ENCODE results near the gene CYP27C1. TPM values are rescaled to one million over a fixed set of nuclear protein-coding genes. Genes with fewer than 3 reads are reported as not detected.

The CYP27C1 gene
- total RNA-seq, 1 experiment from 2014 or later: not detected

DNA sequence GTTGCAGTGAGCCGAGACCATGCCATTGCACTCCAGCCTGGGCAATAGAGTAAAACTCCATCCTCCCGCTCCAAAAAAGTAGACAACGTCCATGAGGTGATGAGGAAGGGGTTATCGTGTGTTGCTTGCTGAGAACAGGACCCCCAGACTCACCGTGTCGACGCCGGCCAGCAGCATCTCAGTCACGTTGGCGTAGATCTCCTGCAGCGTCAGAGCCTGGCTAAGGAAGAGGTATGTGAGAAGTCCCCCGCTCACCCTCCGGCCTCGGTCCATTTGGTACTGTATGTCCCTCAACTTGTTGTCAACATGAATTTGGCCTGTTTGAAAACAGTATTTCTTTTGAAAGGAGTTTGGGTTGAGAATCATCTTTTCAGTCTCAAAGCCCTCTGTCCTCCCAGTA is 20.9 kb downstream of the CYP27C1 start:
- Histone ChIP-seq H3K4me1 (ENCODE audit: control insufficient read depth in 1 of 2, insufficient read depth in 2 of 2, low read length in 2 of 2) (peaks cover 0 to 11% of the 10 kb centered on the region in 2 experiments; a peak in 2 of 4 replicates), H3K79me2 (ENCODE audit: insufficient read depth, low read length) (no peaks in the 10 kb centered on the region), H3K4me2 (ENCODE audit: low read length) (no peak overlapping the region), H3K9me2 (ENCODE audit: insufficient read depth) (no peaks in the 10 kb centered on the region), H4K20me1 (ENCODE audit: insufficient read depth) (no peaks in the 10 kb centered on the region), H2AFZ (ENCODE audit: low read depth, low read length, poor library complexity, severe bottlenecking) (no peak overlapping the region), H3K27ac (ENCODE audit: low read depth, low read length) (no peak overlapping the region), H3K4me3 (replicated peaks in 1 of 2; ENCODE audit: low read depth in 1 of 2, low read length in 2 of 2) (no peak overlapping the region), H3K9me3 (ENCODE audit: control insufficient read depth in 1 of 2, insufficient read depth in 1 of 2, low read depth in 1 of 2, low read length in 2 of 2) (no peaks in the 10 kb centered on the region), H3K27me3 (ENCODE audit: insufficient read depth, low read length) (no peaks in the 10 kb centered on the region), H3K36me3 (ENCODE audit: control insufficient read depth in 1 of 2, insufficient read depth in 2 of 2, low read length in 2 of 2) (no peaks in the 10 kb centered on the region), H3K9ac (ENCODE audit: low read length) (no peak overlapping the region)
- no peak for ATAC-seq
- TF ChIP-seq EZH2 (IDR thresholded peaks at IDR 0.05) (no peak), TCF7L2 (IDR thresholded peaks at IDR 0.05; ENCODE audit: borderline replicate concordance, extremely low read depth, insufficient read depth, insufficient read length) (no peak), SRF (IDR thresholded peaks at IDR 0.05; ENCODE audit: low read depth) (no peak), ELF1 (IDR thresholded peaks at IDR 0.05; ENCODE audit: borderline replicate concordance, low read depth) (no peak), POLR2A (IDR thresholded peaks at IDR 0.05; ENCODE audit: borderline replicate concordance, extremely low read depth, insufficient read depth, insufficient read length) (no peak), CEBPB (IDR thresholded peaks at IDR 0.05; ENCODE audit: low read depth) (no peak), ZFX (IDR thresholded peaks at IDR 0.05) (no peak), SIN3A (IDR thresholded peaks at IDR 0.05; ENCODE audit: low read depth) (no peak), JUND (IDR thresholded peaks at IDR 0.05) (no peak), POLR2AphosphoS5 (IDR thresholded peaks at IDR 0.05; ENCODE audit: low read depth, low read length) (no peak)
- TF ChIP-seq, protein P1, sequence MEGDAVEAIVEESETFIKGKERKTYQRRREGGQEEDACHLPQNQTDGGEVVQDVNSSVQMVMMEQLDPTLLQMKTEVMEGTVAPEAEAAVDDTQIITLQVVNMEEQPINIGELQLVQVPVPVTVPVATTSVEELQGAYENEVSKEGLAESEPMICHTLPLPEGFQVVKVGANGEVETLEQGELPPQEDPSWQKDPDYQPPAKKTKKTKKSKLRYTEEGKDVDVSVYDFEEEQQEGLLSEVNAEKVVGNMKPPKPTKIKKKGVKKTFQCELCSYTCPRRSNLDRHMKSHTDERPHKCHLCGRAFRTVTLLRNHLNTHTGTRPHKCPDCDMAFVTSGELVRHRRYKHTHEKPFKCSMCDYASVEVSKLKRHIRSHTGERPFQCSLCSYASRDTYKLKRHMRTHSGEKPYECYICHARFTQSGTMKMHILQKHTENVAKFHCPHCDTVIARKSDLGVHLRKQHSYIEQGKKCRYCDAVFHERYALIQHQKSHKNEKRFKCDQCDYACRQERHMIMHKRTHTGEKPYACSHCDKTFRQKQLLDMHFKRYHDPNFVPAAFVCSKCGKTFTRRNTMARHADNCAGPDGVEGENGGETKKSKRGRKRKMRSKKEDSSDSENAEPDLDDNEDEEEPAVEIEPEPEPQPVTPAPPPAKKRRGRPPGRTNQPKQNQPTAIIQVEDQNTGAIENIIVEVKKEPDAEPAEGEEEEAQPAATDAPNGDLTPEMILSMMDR (IDR thresholded peaks at IDR 0.05 in 2 of 3, conservative IDR thresholded peaks at IDR 0.05 in 1 of 3; ENCODE audit: borderline replicate concordance in 1 of 3, insufficient read depth in 1 of 3, low read depth in 2 of 3, low read length in 2 of 3): no peak
- TF ChIP-seq, protein P2, sequence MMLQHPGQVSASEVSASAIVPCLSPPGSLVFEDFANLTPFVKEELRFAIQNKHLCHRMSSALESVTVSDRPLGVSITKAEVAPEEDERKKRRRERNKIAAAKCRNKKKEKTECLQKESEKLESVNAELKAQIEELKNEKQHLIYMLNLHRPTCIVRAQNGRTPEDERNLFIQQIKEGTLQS (IDR thresholded peaks at IDR 0.05): no peak
- no TSS peak for BruUV-seq (replicated peaks)
- intact Hi-C loops (cut with micrococcal nuclease): loop anchor here (10.0 kb wide), 1 partner anchor 476 kb away; the partner anchor contains the start of gene LIMS2
- no peak for DNase-seq (ENCODE audit: low read depth, low spot score)
- ChIA-PET CTCF (no interaction called here), RAD21 (ENCODE audit: low non-redundant PET in 1 of 2, low total read pairs in 2 of 2, uncharacterized antibody in 2 of 2, unreplicated experiment in 2 of 2) (no interaction called here), POLR2A (no interaction called here)
